ENCODE results near the gene FREM2.

- TF ChIP-seq EZH2 (optimal IDR thresholded peaks at IDR 0.05; ENCODE audit: low read depth, low read length) = no peak
- TF ChIP-seq, protein P1, sequence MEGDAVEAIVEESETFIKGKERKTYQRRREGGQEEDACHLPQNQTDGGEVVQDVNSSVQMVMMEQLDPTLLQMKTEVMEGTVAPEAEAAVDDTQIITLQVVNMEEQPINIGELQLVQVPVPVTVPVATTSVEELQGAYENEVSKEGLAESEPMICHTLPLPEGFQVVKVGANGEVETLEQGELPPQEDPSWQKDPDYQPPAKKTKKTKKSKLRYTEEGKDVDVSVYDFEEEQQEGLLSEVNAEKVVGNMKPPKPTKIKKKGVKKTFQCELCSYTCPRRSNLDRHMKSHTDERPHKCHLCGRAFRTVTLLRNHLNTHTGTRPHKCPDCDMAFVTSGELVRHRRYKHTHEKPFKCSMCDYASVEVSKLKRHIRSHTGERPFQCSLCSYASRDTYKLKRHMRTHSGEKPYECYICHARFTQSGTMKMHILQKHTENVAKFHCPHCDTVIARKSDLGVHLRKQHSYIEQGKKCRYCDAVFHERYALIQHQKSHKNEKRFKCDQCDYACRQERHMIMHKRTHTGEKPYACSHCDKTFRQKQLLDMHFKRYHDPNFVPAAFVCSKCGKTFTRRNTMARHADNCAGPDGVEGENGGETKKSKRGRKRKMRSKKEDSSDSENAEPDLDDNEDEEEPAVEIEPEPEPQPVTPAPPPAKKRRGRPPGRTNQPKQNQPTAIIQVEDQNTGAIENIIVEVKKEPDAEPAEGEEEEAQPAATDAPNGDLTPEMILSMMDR (IDR thresholded peaks at IDR 0.05; ENCODE audit: low read length) = no peak
Observed at GRCh38 chr13:38868399-38868798, 181.5 kb downstream of the FREM2 start.

Measured in MM.1S (cell line).